Mesenchymal stem cell (in vitro differentiated cells and primary cell): ENCODE data around the gene SOWAHC.

Experiments used
- DNase-seq: peaks from one replicate; pipeline ENCODE4 v3.0.0-alpha.2; 2013
- H2AFZ ChIP-seq: one replicate; pipeline ENCODE4 v1.6.1; 2013; ENCODE audit warnings: low read depth, mild to moderate bottlenecking, control low read depth, inconsistent platforms, low read length, moderate library complexity
- H2AK5ac ChIP-seq: 2 replicates; pipeline ENCODE4 v1.6.1; 2013; ENCODE audit warnings: low read length, moderate library complexity, mild to moderate bottlenecking, inconsistent platforms; ENCODE audit not compliant: severe bottlenecking
- H2BK120ac ChIP-seq: one replicate; pipeline ENCODE4 v1.6.1; 2013; ENCODE audit warnings: low read depth, mild to moderate bottlenecking, inconsistent platforms, low read length, moderate library complexity
- H2BK12ac ChIP-seq, 2 experiments: one replicate each; pipeline ENCODE4 v1.6.1; 2013; ENCODE audit warnings: inconsistent platforms in 2 of 2, low read length in 2 of 2, mild to moderate bottlenecking in 2 of 2, moderate library complexity in 2 of 2, control low read depth in 1 of 2
- H2BK15ac ChIP-seq: one replicate; pipeline ENCODE4 v1.6.1; 2013; ENCODE audit warnings: mild to moderate bottlenecking, low read depth, inconsistent platforms; ENCODE audit not compliant: poor library complexity, severe bottlenecking
- H2BK5ac ChIP-seq: 2 replicates; pipeline ENCODE4 v1.6.1; 2013; ENCODE audit warnings: low read depth, mild to moderate bottlenecking, low read length, control low read depth, inconsistent platforms; ENCODE audit not compliant: poor library complexity, severe bottlenecking
- H3K14ac ChIP-seq, 2 experiments: one replicate each; pipeline ENCODE4 v1.6.1; 2013; ENCODE audit warnings: inconsistent platforms in 2 of 2, low read length in 2 of 2, control low read depth in 1 of 2, mild to moderate bottlenecking in 1 of 2, moderate library complexity in 1 of 2
- H3K18ac ChIP-seq, 2 experiments: one replicate each; pipeline ENCODE4 v1.6.1; 2013; ENCODE audit warnings: inconsistent platforms in 2 of 2, low read length in 2 of 2, control low read depth in 1 of 2, low read depth in 1 of 2, mild to moderate bottlenecking in 1 of 2
- H3K23ac ChIP-seq, 2 experiments: one replicate each; pipeline ENCODE4 v1.6.1; 2013; ENCODE audit warnings: inconsistent platforms in 2 of 2, low read length in 2 of 2, mild to moderate bottlenecking in 2 of 2, moderate library complexity in 2 of 2, control low read depth in 1 of 2
- H3K27ac ChIP-seq: 2 replicates; pipeline ENCODE4 v1.5.1; 2013; ENCODE audit warnings: mild to moderate bottlenecking, moderate library complexity, low read length, control low read depth, inconsistent platforms; ENCODE audit not compliant: poor library complexity, severe bottlenecking
- H3K27me3 ChIP-seq, 2 experiments: 2 replicates each; pipeline versions ENCODE4 v1.6.1 to v1.7.0; 2013; ENCODE audit warnings: low read length in 2 of 2, mild to moderate bottlenecking in 2 of 2, moderate library complexity in 2 of 2, control low read depth in 1 of 2, inconsistent platforms in 1 of 2; ENCODE audit not compliant: control insufficient read depth in 1 of 2, insufficient read depth in 1 of 2
- H3K36me3 ChIP-seq, 2 experiments: 2 replicates each; pipeline versions ENCODE4 v1.6.1 to v1.7.0; 2013; ENCODE audit warnings: low read length in 2 of 2, control low read depth in 1 of 2, inconsistent platforms in 1 of 2, low read depth in 1 of 2, mild to moderate bottlenecking in 1 of 2; ENCODE audit not compliant: insufficient read depth in 2 of 2, control insufficient read depth in 1 of 2
- H3K4ac ChIP-seq, 2 experiments: one replicate each; pipeline ENCODE4 v1.6.1; 2013; ENCODE audit warnings: inconsistent platforms in 2 of 2, low read length in 2 of 2, mild to moderate bottlenecking in 2 of 2, moderate library complexity in 2 of 2, control low read depth in 1 of 2, low read depth in 1 of 2
- H3K4me1 ChIP-seq: 2 replicates; pipeline ENCODE4 v1.6.1; 2013; ENCODE audit warnings: low read depth, low read length, control low read depth; ENCODE audit not compliant: control insufficient read depth, insufficient read depth
- H3K4me2 ChIP-seq: 2 replicates; pipeline ENCODE4 v1.6.1; 2013; ENCODE audit warnings: low read length, mild to moderate bottlenecking, inconsistent platforms; ENCODE audit not compliant: poor library complexity, severe bottlenecking
- H3K4me3 ChIP-seq, 2 experiments: 2 replicates each; pipeline versions ENCODE4 v1.5.1 to v1.7.0; 2013; ENCODE audit warnings: low read length in 2 of 2, mild to moderate bottlenecking in 2 of 2, control low read depth in 1 of 2, low read depth in 1 of 2; ENCODE audit not compliant: insufficient read depth in 1 of 2
- H3K79me1 ChIP-seq: replicated peaks from 2 replicates; pipeline ENCODE4 v1.6.1; 2013; ENCODE audit warnings: mild to moderate bottlenecking, control low read depth, low read length, inconsistent platforms; ENCODE audit not compliant: poor library complexity, severe bottlenecking
- H3K9ac ChIP-seq: 2 replicates; pipeline ENCODE4 v1.7.0; 2013; ENCODE audit warnings: mild to moderate bottlenecking, low read length, moderate library complexity
- H3K9me3 ChIP-seq: 2 replicates; pipeline ENCODE4 v1.7.0; 2013; ENCODE audit warnings: mild to moderate bottlenecking, low read length; ENCODE audit not compliant: control insufficient read depth
- H4K8ac ChIP-seq: one replicate; pipeline ENCODE4 v1.6.1; 2013; ENCODE audit warnings: inconsistent platforms, mild to moderate bottlenecking, low read length, moderate library complexity
- H4K91ac ChIP-seq: one replicate; pipeline ENCODE4 v1.6.1; 2013; ENCODE audit warnings: mild to moderate bottlenecking, low read length, inconsistent platforms
- WGBS: methylation state at CpG from one replicate; pipeline ENCODE4 v1.1.7; 2013; ENCODE audit warnings: mixed read lengths; 5-methylcytosine and 5-hydroxymethylcytosine counted together

SOWAHC gene

DNA sequence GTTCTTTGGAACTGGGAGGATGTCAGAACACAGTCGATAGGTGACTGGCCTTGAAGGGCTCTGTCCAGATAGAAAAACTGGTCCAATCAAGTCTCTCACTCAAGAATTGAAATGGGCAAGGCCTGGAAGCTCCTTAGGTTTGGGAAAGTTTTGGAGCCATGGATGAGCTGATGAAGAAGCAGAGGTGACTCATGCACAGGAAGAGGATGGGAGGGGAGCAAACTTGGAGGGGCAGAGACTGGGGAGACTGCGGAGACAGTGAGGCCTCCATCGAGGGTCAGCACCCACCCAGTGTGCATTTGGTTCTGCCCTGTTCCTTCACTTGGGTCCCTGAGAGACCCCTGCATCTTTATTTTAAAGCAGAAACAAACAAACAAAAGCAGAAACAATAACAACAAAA, 41.1 kb downstream of the SOWAHC start:
- no peak overlapping the region for H2BK15ac ChIP-seq
- no peak overlapping the region for H2BK5ac ChIP-seq
- no peak overlapping the region for H2BK120ac ChIP-seq
- H3K9me3 ChIP-seq = no peaks in the 10 kb centered on the region
- H3K4me1 ChIP-seq = peaks cover 5% of the 10 kb centered on the region
- H3K9ac ChIP-seq = no peak overlapping the region
- no peak overlapping the region for H3K27ac ChIP-seq
- no peak overlapping the region for H2BK12ac ChIP-seq
- no peak overlapping the region for H3K18ac ChIP-seq
- H3K27me3 ChIP-seq = no peaks in the 10 kb centered on the region
- no peak for DNase-seq
- H4K8ac ChIP-seq = no peak overlapping the region
- no peak overlapping the region for H4K91ac ChIP-seq
- no peak overlapping the region for H2AK5ac ChIP-seq
- H3K23ac ChIP-seq = no peak overlapping the region
- no peak overlapping the region for H3K4me2 ChIP-seq
- no peak overlapping the region for H2AFZ ChIP-seq
- H3K79me1 ChIP-seq = no peaks in the 10 kb centered on the region
- 75% methylated on average over 3 of the region's 3 CpGs for WGBS
- no peak overlapping the region for H3K4me3 ChIP-seq
- H3K36me3 ChIP-seq = no peaks in the 10 kb centered on the region
- no peak overlapping the region for H3K4ac ChIP-seq
- H3K14ac ChIP-seq = no peak overlapping the region

DNA sequence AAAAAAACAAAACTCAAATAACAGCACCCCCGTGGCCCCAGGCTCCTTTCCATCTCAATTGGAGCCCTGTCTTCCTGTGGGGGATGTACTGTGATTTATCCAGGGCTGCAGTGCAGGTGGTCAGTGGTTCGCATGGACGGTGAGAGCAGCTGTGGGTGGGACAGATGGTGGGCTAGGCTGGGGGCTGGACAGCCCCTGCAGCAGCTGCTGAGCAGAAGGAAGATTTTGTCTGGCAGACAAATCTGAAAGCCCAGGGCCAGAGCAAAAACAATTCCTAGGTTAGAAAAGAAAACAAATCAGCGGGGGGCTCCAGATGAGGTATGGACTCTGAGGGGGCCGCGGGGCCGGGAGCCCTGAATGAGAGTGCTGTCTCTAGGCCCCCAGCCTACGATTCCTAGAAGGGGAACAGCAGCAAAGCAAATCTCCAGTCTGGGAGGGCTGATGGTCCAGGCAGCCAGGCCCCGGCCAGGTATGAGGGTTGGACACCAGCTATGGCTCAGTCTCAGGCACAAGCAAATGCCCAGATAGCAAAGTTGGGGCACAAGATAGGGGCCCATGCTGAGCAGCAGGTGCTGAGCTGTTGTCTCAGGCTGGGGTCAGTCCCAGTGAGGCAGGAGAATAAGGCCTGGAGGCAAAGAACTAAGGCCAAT, 45.4 kb downstream of the SOWAHC start:
- Histone ChIP-seq H3K23ac (no peak overlapping the region), H3K36me3 (no peaks in the 10 kb centered on the region), H3K79me1 (no peaks in the 10 kb centered on the region), H3K4me2 (no peak overlapping the region), H2AFZ (no peak overlapping the region), H2BK5ac (no peak overlapping the region), H3K9me3 (no peaks in the 10 kb centered on the region), H3K14ac (no peak overlapping the region), H3K4me3 (no peak overlapping the region), H3K4ac (no peak overlapping the region), H3K9ac (no peak overlapping the region), H2AK5ac (no peak overlapping the region), H3K27me3 (peaks cover 0 to 15% of the 10 kb centered on the region in 2 experiments), H3K27ac (no peak overlapping the region), H4K91ac (no peak overlapping the region), H2BK12ac (no peak overlapping the region), H2BK120ac (no peak overlapping the region), H3K4me1 (peaks cover 2% of the 10 kb centered on the region), H2BK15ac (no peak overlapping the region), H4K8ac (no peak overlapping the region), H3K18ac (no peak overlapping the region)
- WGBS = 73% methylated on average over 9 of the region's 9 CpGs
- DNase-seq = no peak

DNA sequence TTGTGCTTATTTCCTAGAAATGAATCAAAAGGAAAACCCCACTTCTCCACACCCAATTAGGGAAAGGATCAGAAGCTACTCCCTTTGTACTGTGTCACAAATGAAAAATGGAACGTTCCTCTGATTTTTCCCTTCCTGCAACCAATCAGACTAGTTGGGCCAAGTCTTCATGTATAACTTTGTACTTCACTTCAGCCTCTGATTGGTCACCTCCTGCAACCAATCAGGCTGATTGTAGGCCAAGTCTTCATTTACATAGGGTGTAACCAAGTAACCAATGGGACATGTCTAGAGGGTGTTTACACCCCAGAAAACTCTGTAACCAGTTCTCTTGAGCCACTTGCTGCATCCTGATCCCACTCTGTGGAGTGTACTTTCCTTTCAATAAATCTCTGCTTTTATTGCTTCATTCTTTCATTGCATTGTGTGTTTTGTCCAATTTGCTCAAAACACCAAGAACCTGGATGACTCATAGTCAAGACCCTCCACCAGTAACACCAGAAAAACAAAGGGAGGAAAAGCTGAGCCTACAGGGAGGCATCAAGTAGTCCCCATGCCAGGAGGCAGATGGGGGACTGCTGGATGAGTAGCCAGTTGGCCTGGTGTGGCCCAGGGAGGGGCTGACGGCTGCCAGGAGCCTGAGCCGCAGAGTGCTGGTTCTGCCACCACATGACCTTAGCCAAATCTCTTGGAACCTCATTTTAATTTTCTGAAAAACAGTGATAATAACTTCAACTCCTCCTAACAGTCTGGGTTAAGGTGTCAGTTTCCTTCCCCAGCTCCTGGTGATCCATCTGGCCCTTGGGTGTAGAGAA, 46.1 kb downstream of the SOWAHC start:
- H3K4me2 ChIP-seq = no peak overlapping the region
- H3K9ac ChIP-seq = no peak overlapping the region
- no peak overlapping the region for H2AK5ac ChIP-seq
- no peak overlapping the region for H3K14ac ChIP-seq
- no peak overlapping the region for H2AFZ ChIP-seq
- H2BK12ac ChIP-seq = no peak overlapping the region
- H3K4me3 ChIP-seq = no peak overlapping the region
- no peak overlapping the region for H2BK5ac ChIP-seq
- no peaks in the 10 kb centered on the region for H3K9me3 ChIP-seq
- no peak overlapping the region for H4K8ac ChIP-seq
- H3K27ac ChIP-seq = no peak overlapping the region
- H3K79me1 ChIP-seq = no peaks in the 10 kb centered on the region
- H2BK120ac ChIP-seq = no peak overlapping the region
- H3K27me3 ChIP-seq = peaks cover 0 to 15% of the 10 kb centered on the region in 2 experiments
- no peak overlapping the region for H4K91ac ChIP-seq
- no peak overlapping the region for H3K23ac ChIP-seq
- DNase-seq = no peak
- no peak overlapping the region for H2BK15ac ChIP-seq
- peaks cover 2% of the 10 kb centered on the region for H3K4me1 ChIP-seq
- no peak overlapping the region for H3K4ac ChIP-seq
- H3K18ac ChIP-seq = no peak overlapping the region
- no peaks in the 10 kb centered on the region for H3K36me3 ChIP-seq
- WGBS = 85% methylated on average over 1 of the region's 3 CpGs

DNA sequence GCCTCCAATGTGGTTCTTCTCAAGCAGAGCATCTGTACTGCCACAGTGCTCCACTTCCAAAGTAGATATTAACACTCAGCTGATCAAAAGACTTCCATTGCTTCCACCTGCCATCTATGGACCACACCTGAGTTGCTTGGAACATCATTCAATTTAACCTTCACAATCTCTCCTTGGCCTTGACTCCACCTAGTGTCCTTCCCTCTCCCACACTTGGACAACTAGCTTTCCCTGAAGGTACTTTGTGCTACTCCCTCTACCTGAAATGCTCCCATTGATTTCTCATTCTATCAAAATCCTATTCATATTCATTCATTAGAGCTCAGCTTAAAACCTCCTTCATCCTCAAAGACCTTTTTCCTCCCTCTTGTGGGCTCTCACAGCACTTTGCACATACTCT, 48.7 kb downstream of the SOWAHC start:
- Histone ChIP-seq H3K9ac (no peak overlapping the region), H3K14ac (no peak overlapping the region), H2BK12ac (no peak overlapping the region), H2BK15ac (no peak overlapping the region), H3K27me3 (peaks cover 0 to 25% of the 10 kb centered on the region in 2 experiments), H4K8ac (no peak overlapping the region), H3K4me2 (no peak overlapping the region), H3K4me3 (no peak overlapping the region), H3K18ac (no peak overlapping the region), H3K27ac (no peak overlapping the region), H2BK120ac (no peak overlapping the region), H3K9me3 (no peaks in the 10 kb centered on the region), H3K79me1 (no peaks in the 10 kb centered on the region), H4K91ac (no peak overlapping the region), H2AFZ (no peak overlapping the region), H2AK5ac (no peak overlapping the region), H3K4me1 (peaks cover 2% of the 10 kb centered on the region), H2BK5ac (no peak overlapping the region), H3K36me3 (no peaks in the 10 kb centered on the region), H3K23ac (no peak overlapping the region), H3K4ac (no peak overlapping the region)
- DNase-seq = no peak
